Parathyroid adenoma (tissue), 2 donors: Measurements from ENCODE around the gene TMEM238L.

Source experiments
- H2AFZ ChIP-seq: fragments of 300-600 bp; sonication (generic); one replicate; pipeline ENCODE4 v1.7.0; 2017; ENCODE audit warnings: antibody characterized with exemption, mild to moderate bottlenecking
- H3K27ac ChIP-seq: fragments of 300-600 bp; sonication (generic); one replicate; pipeline ENCODE4 v1.7.0; 2017
- H3K27me3 ChIP-seq: fragments of 300-600 bp; sonication (generic); one replicate; pipeline ENCODE4 v1.7.0; 2017; ENCODE audit warnings: low read length; ENCODE audit not compliant: control insufficient read depth, insufficient read depth
- H3K36me3 ChIP-seq: fragments of 300-600 bp; sonication (generic); one replicate; pipeline ENCODE4 v1.7.0; 2017; ENCODE audit warnings: low read length; ENCODE audit not compliant: control insufficient read depth, insufficient read depth
- H3K4me1 ChIP-seq: fragments of 300-600 bp; sonication (generic); one replicate; pipeline ENCODE4 v1.7.0; 2017; ENCODE audit warnings: control low read depth
- H3K4me2 ChIP-seq: fragments of 300-600 bp; sonication (generic); one replicate; pipeline ENCODE4 v1.7.0; 2017; ENCODE audit warnings: low read length
- H3K4me3 ChIP-seq: fragments of 300-600 bp; sonication (generic); one replicate; pipeline ENCODE4 v1.7.0; 2017; ENCODE audit warnings: low read depth, low read length
- H3K79me2 ChIP-seq: fragments of 300-600 bp; sonication (generic); one replicate; pipeline ENCODE4 v1.7.0; 2017; ENCODE audit warnings: control low read depth
- H3K9ac ChIP-seq: fragments of 300-600 bp; sonication (generic); one replicate; pipeline ENCODE4 v1.7.0; 2017; ENCODE audit warnings: mild to moderate bottlenecking
- H3K9me3 ChIP-seq: fragments of 300-600 bp; sonication (generic); one replicate; pipeline ENCODE4 v1.7.0; 2017; ENCODE audit warnings: low read length; ENCODE audit not compliant: control insufficient read depth
- CTCF ChIP-seq: fragments of 300-600 bp; sonication (generic); IDR thresholded peaks from one replicate; pipeline ENCODE4 v1.7.0; 2017; ENCODE audit warnings: antibody characterized with exemption, mild to moderate bottlenecking
- donor health status: primary hyperparathyroidism.

TMEM238L gene

GRCh38 chr17:10768750-10769251, 35.1 kb downstream of the TMEM238L start:
- Histone ChIP-seq H3K4me1 (no peaks in the 10 kb centered on the region), H3K9ac (no peak overlapping the region)

GRCh38 chr17:10767232-10767631, 36.7 kb downstream of the TMEM238L start:
- H2AFZ ChIP-seq = no peak overlapping the region
- H3K27ac ChIP-seq = no peak overlapping the region
- H3K9me3 ChIP-seq = no peaks in the 10 kb centered on the region
- no peak overlapping the region for H3K4me2 ChIP-seq
- no peak overlapping the region for H3K4me3 ChIP-seq
- H3K36me3 ChIP-seq = no peaks in the 10 kb centered on the region
- H3K27me3 ChIP-seq = no peaks in the 10 kb centered on the region
- H3K9ac ChIP-seq = no peak overlapping the region
- TF ChIP-seq CTCF = no peak
- H3K4me1 ChIP-seq = no peaks in the 10 kb centered on the region
- H3K79me2 ChIP-seq = no peaks in the 10 kb centered on the region

More at GRCh38 chr17:10768750-10769251, 35.1 kb downstream of the TMEM238L start:
- H3K9me3 ChIP-seq = no peaks in the 10 kb centered on the region
- TF ChIP-seq CTCF = no peak
- H3K36me3 ChIP-seq = no peaks in the 10 kb centered on the region
- no peak overlapping the region for H3K27ac ChIP-seq
- H3K79me2 ChIP-seq = no peaks in the 10 kb centered on the region
- H2AFZ ChIP-seq = no peak overlapping the region
- no peak overlapping the region for H3K4me3 ChIP-seq
- H3K27me3 ChIP-seq = no peaks in the 10 kb centered on the region
- no peak overlapping the region for H3K4me2 ChIP-seq

- no peaks in the 10 kb centered on the region for H3K4me1 ChIP-seq
- H3K4me3 ChIP-seq = no peak overlapping the region
- H3K9me3 ChIP-seq = no peaks in the 10 kb centered on the region
- no peak for TF ChIP-seq CTCF
- no peak overlapping the region for H2AFZ ChIP-seq
- H3K27ac ChIP-seq = no peak overlapping the region
- no peaks in the 10 kb centered on the region for H3K79me2 ChIP-seq
- no peak overlapping the region for H3K9ac ChIP-seq
- no peaks in the 10 kb centered on the region for H3K27me3 ChIP-seq
- no peaks in the 10 kb centered on the region for H3K36me3 ChIP-seq
- no peak overlapping the region for H3K4me2 ChIP-seq
Measured at GRCh38 chr17:10762037-10762436, 41.9 kb downstream of the TMEM238L start.

GRCh38 chr17:10761281-10761680, 42.6 kb downstream of the TMEM238L start:
- Histone ChIP-seq H3K4me3 (no peak overlapping the region), H3K27ac (no peak overlapping the region), H3K79me2 (no peaks in the 10 kb centered on the region), H3K27me3 (no peaks in the 10 kb centered on the region), H3K4me2 (no peak overlapping the region), H3K36me3 (no peaks in the 10 kb centered on the region), H3K4me1 (no peaks in the 10 kb centered on the region), H2AFZ (no peak overlapping the region), H3K9me3 (no peaks in the 10 kb centered on the region), H3K9ac (no peak overlapping the region)
- TF ChIP-seq CTCF = no peak

- H3K4me3 ChIP-seq = no peak overlapping the region
- H3K4me2 ChIP-seq = no peak overlapping the region
- no peak overlapping the region for H2AFZ ChIP-seq
- no peaks in the 10 kb centered on the region for H3K79me2 ChIP-seq
- no peaks in the 10 kb centered on the region for H3K4me1 ChIP-seq
- no peaks in the 10 kb centered on the region for H3K27me3 ChIP-seq
- no peak for TF ChIP-seq CTCF
- no peak overlapping the region for H3K9ac ChIP-seq
- H3K9me3 ChIP-seq = no peaks in the 10 kb centered on the region
- H3K36me3 ChIP-seq = no peaks in the 10 kb centered on the region
- H3K27ac ChIP-seq = no peak overlapping the region
Measured at GRCh38 chr17:10758062-10758461, 45.8 kb downstream of the TMEM238L start.
